GM12874 (cell line): ENCODE measurements around the gene ZNF710.

Source experiments
- TF ChIP-seq, protein P1 (sequence below): IDR thresholded peaks from 2 replicates; pipeline ENCODE4 v1.5.1; 2011; ENCODE audit warnings: low read depth, mild to moderate bottlenecking, control low read depth, low read length, moderate library complexity; ENCODE audit not compliant: insufficient read depth

The ZNF710 gene

GRCh38 chr15:90001062-90001682 is at the start of gene ZNF710:
Gene ZNF710 (plus strand): TSS chr15:90001324. CDS start chr15:90067138, 65,814 bp downstream.
- TF ChIP-seq, protein P1, sequence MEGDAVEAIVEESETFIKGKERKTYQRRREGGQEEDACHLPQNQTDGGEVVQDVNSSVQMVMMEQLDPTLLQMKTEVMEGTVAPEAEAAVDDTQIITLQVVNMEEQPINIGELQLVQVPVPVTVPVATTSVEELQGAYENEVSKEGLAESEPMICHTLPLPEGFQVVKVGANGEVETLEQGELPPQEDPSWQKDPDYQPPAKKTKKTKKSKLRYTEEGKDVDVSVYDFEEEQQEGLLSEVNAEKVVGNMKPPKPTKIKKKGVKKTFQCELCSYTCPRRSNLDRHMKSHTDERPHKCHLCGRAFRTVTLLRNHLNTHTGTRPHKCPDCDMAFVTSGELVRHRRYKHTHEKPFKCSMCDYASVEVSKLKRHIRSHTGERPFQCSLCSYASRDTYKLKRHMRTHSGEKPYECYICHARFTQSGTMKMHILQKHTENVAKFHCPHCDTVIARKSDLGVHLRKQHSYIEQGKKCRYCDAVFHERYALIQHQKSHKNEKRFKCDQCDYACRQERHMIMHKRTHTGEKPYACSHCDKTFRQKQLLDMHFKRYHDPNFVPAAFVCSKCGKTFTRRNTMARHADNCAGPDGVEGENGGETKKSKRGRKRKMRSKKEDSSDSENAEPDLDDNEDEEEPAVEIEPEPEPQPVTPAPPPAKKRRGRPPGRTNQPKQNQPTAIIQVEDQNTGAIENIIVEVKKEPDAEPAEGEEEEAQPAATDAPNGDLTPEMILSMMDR: no peak

GRCh38 chr15:89954541-89954940 is 46.6 kb upstream of the ZNF710 start:
- TF ChIP-seq, protein P1: no peak

- TF ChIP-seq, protein P1: no peak
These were observed 42.9 kb upstream of the ZNF710 start for GRCh38 chr15:89958107-89958805.

GRCh38 chr15:89963301-89964231 is 37.6 kb upstream of the ZNF710 start:
- TF ChIP-seq, protein P1: no peak

- TF ChIP-seq, protein P1: no peak
These were observed 36.7 kb upstream of the ZNF710 start for GRCh38 chr15:89964232-89964954.

GRCh38 chr15:89967881-89968280 is 33.2 kb upstream of the ZNF710 start:
- TF ChIP-seq, protein P1: no peak
